GM19193 (cell line): ENCODE data around the gene PSMD7.

ENCODE experiments used
- POLR2A ChIP-seq: IDR thresholded peaks from 4 replicates; pipeline ENCODE4 v1.6.1; 2011; ENCODE audit not compliant: insufficient read depth, insufficient read length; ENCODE audit errors: extremely low read depth

The PSMD7 gene

GRCh38 chr16:74320707-74321106 is 24.1 kb downstream of the PSMD7 start:
- no peak for TF ChIP-seq POLR2A

GRCh38 chr16:74321356-74321755 is 24.7 kb downstream of the PSMD7 start:
- no peak for TF ChIP-seq POLR2A

DNA sequence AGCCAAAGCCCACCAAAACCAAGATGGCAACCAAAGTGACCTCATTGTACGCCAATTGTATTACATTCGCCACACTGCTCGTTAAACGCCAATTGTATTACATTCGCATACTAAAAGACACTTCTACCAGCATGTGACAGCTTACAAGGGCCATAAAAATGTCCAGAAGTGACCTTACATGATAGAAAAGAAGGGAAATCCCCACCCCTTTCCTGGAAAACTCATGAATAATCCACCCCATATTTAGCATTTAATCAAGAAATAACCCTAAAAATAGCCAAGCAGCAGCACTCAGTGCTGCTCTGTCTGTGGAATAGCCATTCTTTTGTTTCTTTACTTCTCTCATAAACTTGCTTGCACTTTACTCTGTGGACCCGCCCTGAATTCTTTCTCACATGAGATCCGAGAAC is 25.7 kb downstream of the PSMD7 start:
- TF ChIP-seq POLR2A, result no peak

DNA sequence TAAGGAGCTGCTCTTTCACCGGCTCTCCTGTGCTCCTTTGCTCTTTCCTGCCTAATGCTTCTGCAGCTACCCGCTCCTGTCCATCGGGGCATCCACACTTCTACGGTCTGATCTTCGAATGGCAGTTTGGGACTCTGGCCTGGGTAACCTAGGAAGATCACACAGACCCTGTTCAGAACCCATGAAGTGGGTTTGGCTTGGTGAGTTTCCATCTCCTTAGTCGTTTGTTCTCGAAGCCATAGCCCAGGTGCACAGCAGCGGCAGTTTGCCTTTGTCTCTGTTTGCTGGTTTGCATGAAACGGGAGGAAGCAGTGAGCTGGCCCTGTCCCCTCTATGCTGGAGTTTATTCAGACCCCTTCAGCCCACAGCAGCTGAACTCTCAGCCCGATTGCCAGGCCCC is 29.0 kb downstream of the PSMD7 start:
- TF ChIP-seq POLR2A, result no peak
